OCI-LY1 (cell line): ENCODE measurements around the gene TCF4.

Experiments used
- EZH2 ChIP-seq: fragments of 200-600 bp; sonication (generic), shearing (Covaris generic); IDR thresholded peaks from 2 replicates; pipeline ENCODE4 v1.8.0; 2017; ENCODE audit warnings: borderline replicate concordance, mixed run types, mild to moderate bottlenecking, antibody characterized with exemption, low read length, moderate library complexity, mixed read lengths
- TF ChIP-seq, protein P1 (sequence below): fragments of 200-600 bp; sonication (generic), shearing (Covaris generic); IDR thresholded peaks from 2 replicates; pipeline ENCODE4 v1.5.1; 2017; ENCODE audit warnings: mild to moderate bottlenecking, antibody characterized with exemption, low read length, moderate library complexity, mixed read lengths

DNA sequence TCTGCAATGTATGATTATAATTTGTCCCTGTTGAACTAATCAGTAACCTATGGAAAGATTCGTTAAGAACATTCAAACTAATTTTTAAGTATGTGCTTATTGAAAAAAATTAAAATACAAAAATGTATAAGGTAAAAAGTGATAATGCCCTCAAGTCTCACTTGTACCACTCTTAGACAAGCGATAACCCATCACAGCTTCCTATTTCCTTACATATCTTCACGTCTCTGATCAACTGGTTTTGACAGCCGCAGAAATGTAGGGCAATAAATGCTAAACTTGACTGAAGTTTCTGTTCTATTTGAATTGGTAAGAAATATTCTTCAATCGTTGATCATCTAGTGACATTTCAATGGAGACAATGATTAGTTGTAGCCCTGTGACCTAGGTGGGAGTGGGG, 112.5 kb downstream of the TCF4 start:
- TF ChIP-seq, protein P1, sequence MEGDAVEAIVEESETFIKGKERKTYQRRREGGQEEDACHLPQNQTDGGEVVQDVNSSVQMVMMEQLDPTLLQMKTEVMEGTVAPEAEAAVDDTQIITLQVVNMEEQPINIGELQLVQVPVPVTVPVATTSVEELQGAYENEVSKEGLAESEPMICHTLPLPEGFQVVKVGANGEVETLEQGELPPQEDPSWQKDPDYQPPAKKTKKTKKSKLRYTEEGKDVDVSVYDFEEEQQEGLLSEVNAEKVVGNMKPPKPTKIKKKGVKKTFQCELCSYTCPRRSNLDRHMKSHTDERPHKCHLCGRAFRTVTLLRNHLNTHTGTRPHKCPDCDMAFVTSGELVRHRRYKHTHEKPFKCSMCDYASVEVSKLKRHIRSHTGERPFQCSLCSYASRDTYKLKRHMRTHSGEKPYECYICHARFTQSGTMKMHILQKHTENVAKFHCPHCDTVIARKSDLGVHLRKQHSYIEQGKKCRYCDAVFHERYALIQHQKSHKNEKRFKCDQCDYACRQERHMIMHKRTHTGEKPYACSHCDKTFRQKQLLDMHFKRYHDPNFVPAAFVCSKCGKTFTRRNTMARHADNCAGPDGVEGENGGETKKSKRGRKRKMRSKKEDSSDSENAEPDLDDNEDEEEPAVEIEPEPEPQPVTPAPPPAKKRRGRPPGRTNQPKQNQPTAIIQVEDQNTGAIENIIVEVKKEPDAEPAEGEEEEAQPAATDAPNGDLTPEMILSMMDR = no peak
- no peak for TF ChIP-seq EZH2
